HG02588 (cell line): ENCODE data around the gene RAB7A.

Source experiments
- ATAC-seq: cut with Tn5 transposase; IDR thresholded peaks from one replicate; pipeline ENCODE4 v1.9.1; 2021; ENCODE audit warnings: mild to moderate bottlenecking, moderate library complexity; ENCODE audit not compliant: unreplicated experiment

The RAB7A gene

DNA sequence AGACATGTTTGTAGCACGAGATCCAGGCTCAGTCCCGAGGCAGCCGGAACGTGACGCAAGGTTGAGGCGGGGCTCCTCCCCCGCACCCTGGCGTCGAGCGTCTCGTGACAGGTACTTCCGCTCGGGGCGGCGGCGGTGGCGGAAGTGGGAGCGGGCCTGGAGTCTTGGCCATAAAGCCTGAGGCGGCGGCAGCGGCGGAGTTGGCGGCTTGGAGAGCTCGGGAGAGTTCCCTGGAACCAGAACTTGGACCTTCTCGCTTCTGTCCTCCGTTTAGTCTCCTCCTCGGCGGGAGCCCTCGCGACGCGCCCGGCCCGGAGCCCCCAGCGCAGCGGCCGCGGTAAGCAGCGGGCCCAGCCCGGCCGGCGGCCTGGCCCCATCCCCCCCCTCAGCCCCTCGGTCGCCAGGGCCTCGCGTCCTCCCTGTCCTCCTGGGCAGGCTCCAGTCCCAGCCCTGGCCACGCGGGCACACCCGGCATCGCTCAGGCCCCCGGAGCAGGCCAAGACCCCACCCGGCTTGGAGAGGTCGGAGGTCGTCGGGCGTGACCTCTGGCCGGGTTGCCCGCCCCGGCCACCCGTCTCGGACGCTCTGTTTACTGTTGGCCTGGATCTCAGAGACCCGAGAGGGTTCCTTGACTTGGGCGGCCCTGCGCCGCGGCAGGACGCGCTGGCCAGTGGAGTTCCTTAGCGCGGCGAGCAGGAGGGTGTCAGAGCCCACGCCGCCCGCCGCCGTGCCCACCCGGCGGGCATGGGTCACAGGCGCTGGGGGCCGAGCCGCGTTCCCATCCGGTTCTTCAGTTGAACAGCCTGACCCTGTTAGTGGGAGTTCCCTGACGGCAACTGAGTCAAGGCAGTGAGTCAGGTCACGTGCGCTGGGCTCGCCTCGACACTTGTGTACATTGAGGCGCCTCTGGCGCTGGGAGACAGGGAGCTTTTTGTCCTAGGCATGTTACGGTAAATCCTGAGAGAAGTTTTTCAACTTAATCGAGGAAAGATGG lies at the start of gene RAB7A:
Gene RAB7A, plus strand, starts transcription at position 161 of the 994 bp plus-strand sequence. CDS start 69,185 bp downstream, outside the sequence.
- ATAC-seq: peak; percentile 89

DNA sequence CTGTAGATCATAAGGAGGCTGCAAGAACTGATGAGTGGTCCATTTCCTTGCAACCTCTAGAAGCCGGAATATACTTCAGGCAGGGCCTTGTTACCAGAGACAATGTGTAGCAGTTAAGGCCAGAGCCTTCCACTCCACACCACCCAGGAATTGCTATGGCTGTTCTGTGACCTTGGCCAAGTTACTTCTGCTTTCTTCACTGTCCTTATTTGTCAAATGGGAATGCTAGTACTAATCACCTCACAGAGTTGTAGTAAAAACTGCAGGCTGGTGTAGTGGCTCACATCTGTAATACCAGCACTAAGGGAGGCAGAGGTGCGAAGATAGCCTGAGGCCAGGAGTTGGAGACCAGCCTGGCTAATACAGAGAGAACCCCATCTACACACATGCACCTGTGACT lies 46.6 kb upstream of the RAB7A start:
- ATAC-seq: no peak

DNA sequence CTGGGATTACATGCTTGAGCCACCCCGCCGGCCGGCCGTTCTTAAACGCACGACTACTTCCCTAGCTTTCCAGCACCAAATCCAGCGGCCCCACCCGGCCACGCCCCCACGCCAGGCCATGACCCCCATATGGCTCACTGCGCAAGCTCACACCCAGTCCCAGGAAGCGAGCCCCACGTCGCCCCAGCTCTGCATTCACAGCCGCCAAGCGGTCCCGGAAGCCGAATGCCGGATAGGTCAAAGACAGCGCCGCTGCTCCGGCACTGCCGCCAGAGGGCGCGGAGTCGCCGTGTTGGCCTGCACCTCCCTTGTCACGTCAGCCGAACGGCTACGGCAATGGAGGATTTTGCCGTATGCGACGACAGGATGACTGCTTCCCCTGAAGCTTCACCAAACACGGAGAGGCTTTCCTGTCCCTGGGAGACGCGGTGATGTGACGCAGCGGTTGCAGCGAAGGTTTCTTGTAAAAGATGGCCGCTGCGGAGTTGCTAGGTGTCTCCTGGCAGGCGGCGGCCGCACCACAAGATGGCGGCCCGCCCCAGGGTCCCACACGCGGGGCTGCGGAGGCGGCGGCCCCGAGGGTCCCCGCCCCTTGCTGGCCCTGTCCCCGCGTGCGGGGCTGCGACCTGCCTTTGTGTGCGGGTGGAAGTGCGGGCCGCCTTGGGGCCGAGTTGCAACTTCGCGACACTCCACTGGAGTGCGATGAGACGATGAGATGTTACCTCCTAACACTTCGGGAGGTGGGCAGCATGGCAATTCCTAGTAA lies 45.2 kb upstream of the RAB7A start:
- peak; percentile 93 for ATAC-seq

DNA sequence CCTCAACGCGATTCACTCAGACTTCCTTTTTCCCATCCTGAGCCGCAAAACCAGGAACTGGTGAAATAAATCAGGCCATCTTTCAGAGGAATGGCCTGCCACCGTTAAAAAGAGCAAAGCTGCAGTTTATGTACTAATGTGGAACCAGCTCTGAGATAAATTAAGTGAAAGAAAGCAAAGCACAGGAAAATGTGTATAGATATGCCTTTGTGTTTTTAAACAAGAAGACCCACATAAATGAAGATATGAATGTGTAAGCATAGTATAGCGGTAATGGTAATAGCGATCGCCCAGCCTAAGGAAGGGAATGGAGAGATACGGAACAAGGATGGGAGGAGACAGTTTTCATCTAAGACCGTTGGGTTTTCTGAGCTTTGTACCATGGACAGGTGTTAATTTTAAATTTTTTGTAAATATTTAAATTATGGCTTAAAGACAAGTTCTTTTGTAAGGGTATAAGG lies 44.6 kb upstream of the RAB7A start:
- no peak for ATAC-seq

DNA sequence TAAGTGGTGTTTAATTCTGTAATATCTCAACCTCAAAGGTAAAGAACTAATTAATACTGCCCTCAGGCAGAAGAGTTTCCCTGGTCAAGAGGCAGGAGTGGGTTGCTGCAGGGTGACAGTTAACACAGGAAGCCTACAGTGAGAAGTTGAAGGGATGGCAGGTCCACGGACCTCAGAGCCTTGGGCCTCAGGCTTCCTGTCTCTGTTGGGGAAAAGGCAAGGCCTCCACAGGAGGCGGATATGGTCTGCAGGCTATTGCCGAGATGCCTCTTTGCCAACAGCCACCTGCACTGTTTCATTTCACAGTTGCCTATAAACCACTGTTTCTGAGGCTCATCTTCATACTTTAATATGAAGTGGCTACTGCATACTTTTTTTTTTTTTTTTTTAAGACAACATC lies 42.0 kb upstream of the RAB7A start:
- no peak for ATAC-seq

DNA sequence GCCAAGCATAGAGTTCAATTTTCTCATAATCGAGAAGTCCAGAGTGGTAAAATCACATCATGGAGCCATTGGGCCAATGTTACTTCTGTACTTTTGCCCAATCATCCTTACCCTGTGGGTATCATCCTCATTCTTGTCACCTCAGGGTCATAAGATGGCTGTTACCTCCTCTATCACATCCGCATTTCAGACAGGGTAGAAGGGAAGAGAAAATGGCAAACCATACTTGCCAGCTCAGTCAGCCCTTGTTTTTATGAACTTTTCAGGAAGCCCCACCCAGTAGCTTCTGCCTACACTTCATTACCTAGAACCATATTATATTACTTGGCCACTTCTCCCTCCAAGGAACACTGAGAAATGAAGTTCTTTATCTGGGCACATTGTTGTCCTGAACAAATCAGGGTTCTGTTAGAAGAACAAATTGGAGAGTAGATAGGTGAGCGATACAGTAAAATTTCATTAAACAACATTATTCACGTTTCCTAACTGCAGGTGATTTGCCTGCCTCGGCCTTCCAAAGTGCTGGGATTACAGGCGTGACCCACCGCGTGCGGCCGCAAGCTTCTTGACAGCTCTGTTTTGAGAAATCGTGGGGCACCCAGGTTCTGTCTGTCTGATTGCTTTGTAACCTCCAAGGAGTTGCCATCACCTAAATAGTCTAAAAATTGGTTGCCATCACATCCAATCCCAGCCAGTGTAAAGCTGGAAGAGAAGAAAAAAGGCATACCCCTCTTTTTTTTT lies 40.8 kb upstream of the RAB7A start:
- no peak for ATAC-seq

DNA sequence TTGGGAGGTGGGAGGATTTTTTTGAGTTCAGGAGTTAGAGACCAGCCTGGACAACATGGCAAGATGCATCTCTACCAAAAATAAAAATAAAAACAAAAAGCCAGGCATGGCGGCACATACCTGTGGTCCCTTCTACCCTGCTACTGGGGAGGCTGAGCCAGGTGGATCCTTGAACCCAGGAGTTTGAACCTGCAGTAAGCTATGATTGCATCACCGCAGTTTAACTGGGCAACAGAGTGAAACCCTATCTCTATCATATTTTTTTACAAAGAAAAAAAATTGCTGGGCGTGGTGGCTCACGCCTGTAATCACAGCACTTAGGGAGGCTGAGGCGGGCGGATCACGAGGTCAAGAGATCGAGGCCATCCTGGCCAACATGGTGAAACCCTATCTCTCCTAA lies 39.5 kb upstream of the RAB7A start:
- no peak for ATAC-seq

DNA sequence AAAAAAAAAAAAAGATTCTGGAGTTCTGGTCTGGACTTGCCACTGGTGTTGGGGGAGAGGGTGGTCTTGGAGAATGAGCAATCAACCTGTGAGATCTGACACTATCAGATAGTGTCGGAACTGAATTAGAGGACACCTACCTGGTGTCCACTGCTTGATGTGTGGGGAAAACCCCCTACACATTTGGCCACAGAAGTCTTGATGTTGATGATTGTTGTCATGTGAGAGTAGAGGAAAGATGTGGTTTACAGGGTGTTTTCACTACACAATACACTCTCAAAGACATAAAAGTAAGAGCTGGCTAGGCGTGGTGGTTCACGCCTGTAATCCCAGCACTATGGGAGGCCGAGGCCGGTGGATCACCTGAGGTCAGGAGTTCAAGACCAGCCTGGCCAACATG lies 36.9 kb upstream of the RAB7A start:
- no peak for ATAC-seq

DNA sequence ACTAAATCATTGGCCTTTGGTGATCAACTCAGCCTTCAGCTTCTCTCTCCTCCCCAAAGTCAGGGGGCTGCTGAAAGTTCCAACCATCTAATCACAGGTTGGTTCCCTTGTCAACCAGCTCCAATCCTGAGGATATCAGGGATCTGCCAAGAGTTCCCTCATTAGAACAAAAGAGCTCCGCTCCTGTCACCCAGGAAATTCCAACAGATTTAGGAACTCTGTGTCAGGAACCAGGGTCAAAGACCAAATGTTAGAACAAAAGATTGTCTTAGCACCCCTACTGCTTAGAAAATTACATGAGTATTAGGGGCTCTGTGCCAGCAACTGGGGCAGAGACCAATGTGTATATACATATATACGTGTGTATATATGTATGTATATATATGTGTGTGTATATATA lies 32.3 kb upstream of the RAB7A start:
- no peak for ATAC-seq

DNA sequence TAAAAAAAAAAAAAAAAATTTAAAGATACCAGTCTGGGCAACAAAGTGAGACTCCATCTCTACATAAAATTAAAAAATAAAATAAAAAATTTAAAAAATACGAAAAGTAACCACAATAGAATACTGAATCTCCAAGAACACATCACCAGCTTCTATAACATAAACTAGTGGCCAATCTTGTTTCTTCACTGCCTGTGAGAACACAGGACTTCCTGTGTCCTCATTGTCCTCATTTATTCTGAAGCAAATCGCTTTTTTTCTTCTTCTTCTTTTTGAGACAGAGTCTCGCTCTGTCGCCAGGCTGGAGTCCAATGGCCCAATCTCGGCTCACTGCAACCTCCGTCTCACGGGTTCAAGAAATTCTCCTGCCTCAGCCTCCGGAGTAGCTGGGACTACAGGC lies 28.6 kb upstream of the RAB7A start:
- ATAC-seq: no peak

DNA sequence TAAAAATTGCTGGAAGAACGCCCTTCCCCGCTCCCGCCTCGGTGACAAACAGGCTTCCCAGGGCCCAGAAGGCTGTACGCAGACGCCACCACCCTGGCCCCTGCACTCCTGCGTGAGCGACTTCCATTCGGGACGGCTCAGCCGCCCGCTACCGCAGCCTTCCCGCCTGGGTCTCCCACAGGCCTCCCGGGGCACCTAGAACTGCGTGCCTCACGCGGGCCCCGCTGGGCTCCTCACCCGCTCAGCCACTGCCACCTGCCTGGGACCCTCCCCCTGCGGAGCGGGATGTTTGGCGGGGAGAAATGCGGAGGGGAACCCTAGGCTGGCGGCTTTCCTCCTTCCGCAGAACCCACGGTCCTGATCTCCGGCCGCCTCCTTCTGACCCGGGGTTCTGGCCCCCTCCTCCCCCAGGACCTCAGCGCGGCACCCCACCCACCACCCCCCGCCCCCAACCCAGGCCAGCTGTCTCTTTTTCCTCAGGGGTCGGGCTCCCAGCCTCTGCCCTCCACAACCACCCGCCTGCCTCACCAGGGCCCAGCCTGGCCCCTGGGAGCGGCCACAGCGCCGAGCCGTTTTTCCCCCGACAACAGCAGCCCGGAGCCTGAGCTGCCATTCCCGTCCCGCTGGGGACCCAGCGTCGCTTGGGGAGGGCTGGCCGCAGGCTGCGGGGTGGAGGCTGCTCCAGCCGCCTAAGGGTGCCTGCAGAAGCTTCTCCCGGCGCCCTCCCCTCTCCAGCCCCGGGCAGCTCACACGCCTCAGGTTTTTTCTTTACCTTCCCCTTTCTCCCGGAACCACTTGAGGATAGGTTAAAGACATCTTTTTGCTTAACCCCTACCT lies 27.6 kb upstream of the RAB7A start:
- ATAC-seq: no peak

DNA sequence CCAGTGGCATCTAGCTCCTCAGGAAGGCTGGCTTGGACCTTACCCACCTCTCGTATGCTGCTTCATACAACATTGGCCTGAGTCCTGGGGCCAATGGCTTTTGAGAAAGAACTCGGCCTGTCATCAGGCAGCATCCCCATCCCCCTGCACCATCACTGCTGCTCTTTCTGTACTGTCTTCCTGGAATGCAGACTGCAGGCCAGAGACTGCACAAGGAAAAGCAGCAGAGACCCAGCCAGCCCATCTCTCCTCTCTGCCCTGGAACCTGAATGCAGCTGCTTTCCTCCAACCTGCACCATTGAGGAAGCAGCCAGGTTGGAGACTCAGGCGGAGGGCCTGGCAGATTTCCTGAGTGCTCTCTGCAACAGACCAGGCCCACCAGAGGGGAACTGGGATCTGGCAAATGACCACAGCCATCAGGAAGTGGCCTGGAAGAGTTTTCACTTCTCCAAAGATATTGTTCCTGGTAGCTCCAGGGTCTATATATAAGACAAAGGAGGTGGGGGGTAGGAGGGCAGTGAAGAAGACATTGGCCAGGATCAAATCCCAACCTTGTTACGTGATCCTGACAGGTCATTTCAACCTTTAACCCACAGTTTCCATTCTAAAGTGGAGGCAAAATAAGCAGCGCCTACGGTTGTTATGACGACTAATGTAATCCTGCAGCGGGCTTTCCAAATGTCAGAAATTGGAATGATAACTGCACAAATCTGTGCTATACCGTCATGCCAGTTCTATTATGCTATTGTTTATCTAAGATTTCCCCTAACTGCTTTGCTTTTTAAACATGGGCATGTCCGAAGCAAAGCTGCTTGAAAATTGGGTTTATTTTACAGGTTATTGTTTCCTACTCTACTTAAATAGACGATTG lies 24.4 kb upstream of the RAB7A start:
- no peak for ATAC-seq

DNA sequence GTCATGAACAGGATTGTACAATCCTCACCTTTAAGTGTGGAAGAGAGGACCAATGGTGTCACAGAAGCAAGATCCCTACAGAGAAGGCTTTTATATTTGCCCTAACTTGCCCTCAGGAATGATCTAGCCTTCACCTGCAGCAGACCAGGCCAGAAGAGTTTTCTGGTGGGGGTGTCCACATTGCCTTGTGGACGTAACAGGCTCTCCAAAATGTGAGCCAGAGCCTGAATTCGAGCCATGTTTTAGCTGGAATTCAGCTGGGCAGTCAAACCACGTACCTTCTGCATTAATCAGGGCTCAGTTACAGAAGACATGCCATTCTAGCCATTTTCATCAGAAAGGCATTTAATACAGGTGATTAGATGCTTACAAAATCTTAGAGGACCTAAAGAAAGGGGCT lies 23.6 kb upstream of the RAB7A start:
- ATAC-seq: no peak

DNA sequence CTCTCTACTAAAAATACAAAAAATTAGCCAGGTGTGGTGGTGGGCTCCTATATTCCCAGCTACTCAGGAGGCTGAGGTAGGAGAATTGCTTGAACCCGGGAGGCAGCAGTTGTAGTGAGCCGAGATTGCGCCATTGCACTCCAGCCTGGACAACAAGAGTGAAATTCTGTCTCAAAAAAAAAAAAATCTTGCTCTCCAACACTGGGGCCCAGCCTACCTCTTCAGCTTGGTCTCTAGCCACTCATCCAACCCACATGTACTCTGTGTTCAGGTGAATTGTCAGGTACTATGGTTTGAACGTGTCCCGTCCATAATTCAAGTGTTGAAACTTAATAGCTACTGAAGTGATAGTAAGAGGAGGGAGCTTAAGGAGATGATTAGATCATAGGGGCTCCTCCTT lies 22.4 kb upstream of the RAB7A start:
- ATAC-seq: no peak

DNA sequence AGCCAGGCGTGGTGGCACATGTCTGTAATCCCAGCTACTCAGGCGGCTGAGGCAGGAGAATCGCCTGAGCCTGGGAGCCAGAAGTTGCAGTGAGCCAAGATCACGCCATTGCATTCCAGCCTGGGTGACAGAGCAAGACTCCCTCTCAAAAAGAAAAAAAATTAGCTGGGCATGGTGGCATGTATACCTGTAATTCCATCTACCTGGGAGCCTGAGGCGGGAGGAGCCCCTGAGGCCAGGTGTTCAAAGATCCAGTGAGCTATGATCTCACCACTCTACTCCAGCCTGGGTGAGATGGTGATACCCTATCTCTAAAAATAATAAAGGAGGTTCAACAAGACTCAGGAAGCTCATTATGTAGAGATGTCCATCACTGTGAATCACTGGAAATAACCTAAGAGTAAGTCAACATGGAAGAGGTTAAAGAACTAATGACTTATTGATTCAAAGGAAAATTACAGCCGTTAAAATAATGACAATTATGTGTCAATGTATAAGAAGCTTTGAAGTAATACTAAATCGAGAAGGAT lies 19.8 kb upstream of the RAB7A start:
- ATAC-seq: no peak

DNA sequence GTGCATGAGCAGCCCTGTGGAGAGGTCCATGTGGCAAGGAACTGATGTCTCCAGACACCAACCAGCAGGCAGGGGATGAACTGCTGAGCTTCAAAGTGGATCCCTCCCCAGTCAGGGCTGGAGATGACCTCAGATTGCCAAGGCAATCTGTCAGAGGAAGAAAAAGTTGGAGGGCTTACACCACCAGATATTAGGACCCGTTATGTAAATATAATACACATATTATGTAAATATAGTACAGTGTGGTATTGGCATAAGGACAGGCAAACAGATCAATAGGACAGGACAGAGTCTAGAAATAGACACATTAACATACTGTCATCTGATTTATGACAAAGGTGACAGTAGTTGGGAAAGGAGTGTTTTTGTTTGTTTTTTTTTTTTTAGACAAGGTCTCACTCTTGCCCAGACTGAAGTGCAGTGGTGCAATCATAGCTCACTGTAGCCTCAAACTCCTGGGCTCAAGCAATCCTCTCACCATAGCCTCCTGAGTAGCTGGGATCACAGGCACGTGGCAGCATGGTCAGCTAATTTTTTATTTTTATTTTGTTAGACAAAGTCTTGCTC lies 18.0 kb upstream of the RAB7A start:
- no peak for ATAC-seq

DNA sequence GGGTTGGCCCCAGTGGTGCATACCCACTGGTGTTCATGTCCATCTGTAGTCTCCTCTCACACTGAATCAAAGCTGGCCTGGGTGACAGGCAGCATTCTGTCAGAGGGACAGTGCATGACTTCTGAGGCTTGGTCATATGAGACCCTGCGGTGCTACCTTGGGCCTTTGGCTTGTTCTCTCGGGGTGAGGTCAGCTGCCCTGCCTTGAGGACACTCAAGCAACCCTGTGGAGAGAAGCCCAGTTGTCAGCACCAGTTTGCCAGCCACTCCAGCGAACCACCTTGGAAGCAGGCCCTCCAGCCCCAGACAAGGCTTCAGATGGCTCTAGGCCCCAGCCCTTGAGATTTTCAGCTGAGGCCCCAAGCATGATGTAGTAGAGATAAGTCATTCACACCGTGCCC lies 16.9 kb upstream of the RAB7A start:
- no peak for ATAC-seq

DNA sequence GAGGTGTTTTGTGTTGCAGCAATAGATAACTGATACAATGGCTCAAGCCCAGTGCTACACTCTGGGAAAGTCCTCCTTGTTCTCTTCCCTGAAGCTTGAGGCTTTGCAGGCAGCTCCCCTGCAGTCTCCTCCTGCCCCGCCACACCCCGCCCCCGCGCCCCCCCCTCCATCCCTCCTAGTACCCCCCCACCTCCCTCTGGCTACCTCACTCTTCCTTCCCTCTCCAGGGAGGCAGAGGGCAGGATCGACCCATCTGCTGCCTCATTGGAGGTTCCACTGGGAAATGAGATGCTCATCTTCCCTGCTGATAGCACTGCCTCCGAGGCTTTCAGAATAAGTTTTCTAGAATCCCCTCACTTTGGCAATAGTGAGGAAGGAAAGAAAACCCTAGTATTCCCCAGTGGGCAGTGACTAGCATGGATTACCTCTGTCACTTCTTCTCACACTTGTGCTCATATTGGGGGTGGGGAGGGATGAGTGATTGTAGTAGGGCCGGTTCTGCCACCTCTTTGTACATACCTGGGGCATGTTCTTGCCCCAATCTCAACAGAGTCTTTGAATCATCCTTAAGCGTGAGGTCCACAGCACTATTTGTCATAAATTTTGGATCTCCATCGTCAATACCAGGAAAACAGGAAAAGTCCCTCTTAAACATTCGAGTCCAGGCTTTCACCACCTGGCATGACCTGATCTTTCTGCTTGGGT lies 16.3 kb upstream of the RAB7A start:
- no peak for ATAC-seq
